Gastroesophageal sphincter (tissue), 3 donors: ENCODE results near the gene OLA1.

Experiments
- POLR2A ChIP-seq, 2 donors: fragments of 450-650 bp; IDR thresholded peaks; one replicate each; pipeline ENCODE4 v1.6.1; 2017; ENCODE audit warnings: antibody characterized with exemption in 2 of 2, mild to moderate bottlenecking in 2 of 2, moderate library complexity in 1 of 2
- POLR2AphosphoS5 ChIP-seq: sonication (generic); formaldehyde crosslinking; IDR thresholded peaks from one replicate; pipeline ENCODE4 v1.6.1; 2017; ENCODE audit warnings: antibody characterized with exemption
- TF ChIP-seq, protein P1 (sequence below), 4 experiments: fragments of 200-600 bp in 2 of 4; fragments of 450-650 bp in 2 of 4; sonication (generic) in 1 of 4; IDR thresholded peaks; one replicate each; pipeline ENCODE4 v1.5.1; 2017 to 2019; ENCODE audit warnings: antibody characterized with exemption in 4 of 4, mild to moderate bottlenecking in 2 of 4, moderate library complexity in 2 of 4

DNA sequence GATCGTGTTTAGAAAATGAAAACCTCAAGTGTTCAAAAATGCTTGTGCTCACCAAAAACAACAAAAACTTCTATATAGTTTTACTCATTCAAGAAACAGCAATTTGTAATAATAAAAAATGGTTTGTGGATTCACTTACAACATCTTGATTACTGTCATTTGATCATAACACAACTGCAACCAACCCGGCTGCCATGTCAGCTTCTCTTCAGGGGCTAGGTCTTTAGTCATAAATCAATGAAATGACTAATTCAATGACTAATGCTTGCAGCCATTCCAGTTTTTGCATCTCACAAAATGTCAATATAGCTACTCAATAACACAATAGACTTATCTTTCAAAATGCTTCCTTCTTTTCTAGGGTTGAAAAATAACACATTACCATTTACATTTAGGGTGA is 128.0 kb downstream of the OLA1 start:
- TF ChIP-seq, protein P1, sequence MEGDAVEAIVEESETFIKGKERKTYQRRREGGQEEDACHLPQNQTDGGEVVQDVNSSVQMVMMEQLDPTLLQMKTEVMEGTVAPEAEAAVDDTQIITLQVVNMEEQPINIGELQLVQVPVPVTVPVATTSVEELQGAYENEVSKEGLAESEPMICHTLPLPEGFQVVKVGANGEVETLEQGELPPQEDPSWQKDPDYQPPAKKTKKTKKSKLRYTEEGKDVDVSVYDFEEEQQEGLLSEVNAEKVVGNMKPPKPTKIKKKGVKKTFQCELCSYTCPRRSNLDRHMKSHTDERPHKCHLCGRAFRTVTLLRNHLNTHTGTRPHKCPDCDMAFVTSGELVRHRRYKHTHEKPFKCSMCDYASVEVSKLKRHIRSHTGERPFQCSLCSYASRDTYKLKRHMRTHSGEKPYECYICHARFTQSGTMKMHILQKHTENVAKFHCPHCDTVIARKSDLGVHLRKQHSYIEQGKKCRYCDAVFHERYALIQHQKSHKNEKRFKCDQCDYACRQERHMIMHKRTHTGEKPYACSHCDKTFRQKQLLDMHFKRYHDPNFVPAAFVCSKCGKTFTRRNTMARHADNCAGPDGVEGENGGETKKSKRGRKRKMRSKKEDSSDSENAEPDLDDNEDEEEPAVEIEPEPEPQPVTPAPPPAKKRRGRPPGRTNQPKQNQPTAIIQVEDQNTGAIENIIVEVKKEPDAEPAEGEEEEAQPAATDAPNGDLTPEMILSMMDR (IDR thresholded peaks at IDR 0.05) = no peak
- no peak for TF ChIP-seq POLR2AphosphoS5
- TF ChIP-seq POLR2A (IDR thresholded peaks at IDR 0.05) = no peak
